Effector memory CD4-positive, alpha-beta T cell (primary cell): ENCODE results near the gene PLSCR3.
"Not testable (repeated sequence)": the region's sequence is repeated elsewhere in the genome, so short reads cannot be mapped to it uniquely, and the experiment has no call there.

Source experiments
- DNase-seq, 3 donors: peaks; one replicate each; pipeline ENCODE4 v3.0.0-alpha.2; 2020
- H3K27ac ChIP-seq: 2 replicates; pipeline ENCODE4 v1.7.0; 2013; ENCODE audit warnings: mild to moderate bottlenecking, low read length, moderate library complexity; ENCODE audit not compliant: insufficient read depth, poor library complexity, severe bottlenecking
- H3K27me3 ChIP-seq: replicated peaks from 2 replicates; pipeline ENCODE4 v1.7.0; 2013; ENCODE audit warnings: mild to moderate bottlenecking, low read length; ENCODE audit not compliant: insufficient read depth, control insufficient read depth, poor library complexity, severe bottlenecking
- H3K36me3 ChIP-seq: 2 replicates; pipeline ENCODE4 v1.7.0; 2013; ENCODE audit warnings: mild to moderate bottlenecking, low read length, moderate library complexity; ENCODE audit not compliant: control insufficient read depth, insufficient read depth
- H3K4me1 ChIP-seq: 2 replicates; pipeline ENCODE4 v1.7.0; 2013; ENCODE audit warnings: low read length, mild to moderate bottlenecking; ENCODE audit not compliant: control insufficient read depth, insufficient read depth, poor library complexity, severe bottlenecking
- H3K4me3 ChIP-seq: 2 replicates; pipeline ENCODE4 v1.7.0; 2013; ENCODE audit warnings: low read length, low read depth, mild to moderate bottlenecking; ENCODE audit not compliant: insufficient read depth, poor library complexity, severe bottlenecking
- H3K9me3 ChIP-seq: 2 replicates; pipeline ENCODE4 v1.7.0; 2013; ENCODE audit warnings: mild to moderate bottlenecking, low read length, moderate library complexity; ENCODE audit not compliant: control insufficient read depth

Gene PLSCR3

DNA sequence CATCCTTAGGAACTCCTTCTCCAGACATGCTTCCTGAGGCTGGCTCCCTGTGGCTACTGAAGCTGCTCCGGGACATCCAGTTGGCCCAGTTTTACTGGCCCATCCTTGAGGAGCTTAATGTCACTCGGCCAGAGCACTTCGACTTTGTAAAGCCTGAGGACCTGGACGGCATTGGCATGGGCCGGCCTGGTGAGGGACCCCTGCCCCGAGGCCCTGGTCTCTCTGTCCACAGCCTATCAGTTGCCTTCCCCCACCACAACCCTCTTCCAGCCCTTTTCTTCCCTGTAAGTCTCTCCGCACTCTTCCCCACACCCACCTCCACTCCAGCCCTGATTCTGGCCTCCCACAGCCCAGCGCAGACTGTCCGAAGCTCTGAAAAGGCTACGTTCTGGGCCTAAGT lies 11.4 kb downstream of the PLSCR3 start:
- H3K4me1 ChIP-seq, result peaks cover 15% of the 10 kb centered on the region
- no peaks in the 10 kb centered on the region for H3K9me3 ChIP-seq
- no peak overlapping the region for H3K27ac ChIP-seq
- H3K4me3 ChIP-seq, result no peak overlapping the region
- peaks cover 6% of the 10 kb centered on the region for H3K36me3 ChIP-seq
- no peak for DNase-seq
- H3K27me3 ChIP-seq, result peaks cover 10% of the 10 kb centered on the region

DNA sequence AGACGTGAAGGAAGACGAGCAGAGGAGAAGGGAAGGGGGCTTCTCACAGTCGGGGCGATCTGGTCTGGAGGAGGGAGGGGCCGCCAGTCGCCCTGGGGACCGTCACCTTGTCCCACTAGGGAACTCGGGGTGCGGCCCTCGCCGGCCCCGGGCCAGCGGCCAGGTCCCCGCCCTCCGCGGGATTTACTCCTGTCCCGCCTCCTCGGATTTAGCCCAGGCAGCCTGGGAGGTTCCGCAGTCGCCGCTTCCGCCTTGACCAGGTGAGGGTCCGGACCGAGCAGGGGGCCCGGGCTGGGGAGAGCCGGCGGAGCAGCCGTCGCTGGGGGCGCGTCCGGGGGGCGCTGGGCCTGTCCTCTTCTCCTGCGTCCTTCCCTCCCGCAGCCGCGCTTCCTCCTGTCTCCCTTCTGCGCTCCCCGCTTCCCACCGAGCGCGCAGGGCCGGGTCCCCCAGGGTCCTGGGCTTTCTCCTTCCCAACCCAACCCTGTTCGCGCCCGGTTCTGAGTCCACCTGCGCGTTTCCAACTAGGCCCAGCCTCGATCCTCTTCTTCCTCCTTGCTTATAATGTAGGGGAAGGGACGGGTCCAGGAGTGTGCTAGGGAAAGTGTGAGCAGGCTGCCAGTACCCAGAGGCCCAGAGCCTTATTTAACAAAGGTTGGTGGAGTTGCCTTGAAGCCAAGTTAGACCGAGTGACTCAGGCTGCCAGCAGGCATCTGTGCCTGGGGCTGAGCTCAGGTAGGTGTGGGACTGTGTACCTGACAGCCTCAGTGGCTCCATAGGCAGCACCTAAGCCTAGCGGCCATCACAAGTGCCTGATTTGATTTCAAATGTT lies 13.3 kb downstream of the PLSCR3 start, which contains the start of gene TNK1:
Gene TNK1 (plus strand): TSS at position 235 of the 829 bp plus-strand sequence. CDS start 1,838 bp downstream, outside the sequence.
- no peaks in the 10 kb centered on the region for H3K9me3 ChIP-seq
- H3K27ac ChIP-seq, result no peak within 1 kb of the TSS
- peaks cover 10% of the 10 kb centered on the region for H3K27me3 ChIP-seq
- DNase-seq, result no peak
- H3K4me3 ChIP-seq, result no peak within 1 kb of the TSS
- no peaks in the 10 kb centered on the region for H3K36me3 ChIP-seq
- peaks cover 15% of the 10 kb centered on the region for H3K4me1 ChIP-seq

DNA sequence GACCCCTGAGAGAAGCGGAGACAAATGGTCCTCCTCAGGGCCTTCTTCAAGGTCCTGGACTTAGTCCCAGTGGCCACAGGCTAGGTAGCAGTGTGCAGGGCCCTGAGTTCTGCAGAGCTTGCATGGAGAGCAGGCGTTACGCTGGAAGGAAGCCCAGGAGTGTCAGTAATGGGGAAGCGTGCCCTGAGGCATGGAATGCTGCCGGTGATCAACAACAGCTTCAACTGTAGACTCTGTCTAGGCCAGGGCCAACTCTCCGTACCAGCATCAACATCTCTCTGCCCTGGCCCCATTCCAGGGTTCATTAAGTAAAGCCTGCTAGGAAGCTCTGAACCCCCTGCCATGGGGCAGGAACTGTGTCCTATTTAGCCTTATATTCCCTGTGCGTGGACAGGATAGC lies 14.0 kb downstream of the PLSCR3 start:
- no peaks in the 10 kb centered on the region for H3K36me3 ChIP-seq
- DNase-seq, result no peak
- H3K4me3 ChIP-seq, result no peak overlapping the region
- H3K27me3 ChIP-seq, result peaks cover 10% of the 10 kb centered on the region
- no peaks in the 10 kb centered on the region for H3K9me3 ChIP-seq
- no peak overlapping the region for H3K27ac ChIP-seq
- H3K4me1 ChIP-seq, result peaks cover 15% of the 10 kb centered on the region

- Histone ChIP-seq H3K4me1 (peaks cover 8% of the 10 kb centered on the region), H3K4me3 (no peak overlapping the region), H3K36me3 (no peaks in the 10 kb centered on the region), H3K27ac (no peak overlapping the region), H3K27me3 (peaks cover 10% of the 10 kb centered on the region), H3K9me3 (no peaks in the 10 kb centered on the region)
- no peak for DNase-seq
These were observed 15.2 kb downstream of the PLSCR3 start for GRCh38 chr17:7379134-7379533.

GRCh38 chr17:7374353-7374752 lies 20.0 kb downstream of the PLSCR3 start:
- DNase-seq, result no peak
- Histone ChIP-seq H3K4me1 (no peaks in the 10 kb centered on the region), H3K27me3 (no peaks in the 10 kb centered on the region), H3K4me3 (no peak overlapping the region), H3K9me3 (no peaks in the 10 kb centered on the region), H3K36me3 (no peaks in the 10 kb centered on the region), H3K27ac (no peak overlapping the region)

GRCh38 chr17:7370853-7371252 lies 23.5 kb downstream of the PLSCR3 start:
- H3K27me3 ChIP-seq, result no peaks in the 10 kb centered on the region
- no peak for DNase-seq
- H3K4me1 ChIP-seq, result no peaks in the 10 kb centered on the region
- H3K4me3 ChIP-seq, result no peak overlapping the region
- H3K27ac ChIP-seq, result no peak overlapping the region
- no peaks in the 10 kb centered on the region for H3K36me3 ChIP-seq
- no peaks in the 10 kb centered on the region for H3K9me3 ChIP-seq

DNA sequence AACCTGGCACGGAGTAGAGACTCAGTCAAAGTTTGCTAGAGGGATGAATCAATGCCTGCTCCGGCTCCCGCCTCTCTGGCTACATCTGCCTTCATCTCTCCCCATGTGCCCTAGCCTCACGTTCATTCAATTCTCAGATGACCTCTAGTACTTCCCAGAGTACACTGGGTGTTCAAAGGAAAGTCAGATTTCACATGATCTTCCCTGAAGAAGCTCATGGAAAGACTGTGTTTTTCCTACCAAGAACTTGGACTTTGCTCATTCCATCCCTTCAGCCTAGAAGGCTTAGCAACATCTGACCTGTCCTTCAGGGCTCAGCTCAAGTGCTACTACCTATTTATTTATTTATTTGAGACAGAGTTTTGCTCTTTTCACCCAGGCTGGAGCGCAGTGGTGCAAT lies 24.5 kb downstream of the PLSCR3 start:
- Histone ChIP-seq H3K36me3 (no peaks in the 10 kb centered on the region), H3K4me3 (no peak overlapping the region), H3K9me3 (no peaks in the 10 kb centered on the region), H3K27ac (no peak overlapping the region), H3K4me1 (no peaks in the 10 kb centered on the region), H3K27me3 (no peaks in the 10 kb centered on the region)
- no peak for DNase-seq

- H3K36me3 ChIP-seq, H3K9me3 ChIP-seq, H3K27me3 ChIP-seq, DNase-seq, H3K4me1 ChIP-seq, H3K27ac ChIP-seq, H3K4me3 ChIP-seq: not testable (repeated sequence)
These were observed 25.7 kb downstream of the PLSCR3 start for GRCh38 chr17:7368599-7368994.

GRCh38 chr17:7367918-7368598 lies 26.3 kb downstream of the PLSCR3 start:
- H3K4me1 ChIP-seq, result no peaks in the 10 kb centered on the region
- H3K27ac ChIP-seq, result no peak overlapping the region
- no peak overlapping the region for H3K4me3 ChIP-seq
- no peaks in the 10 kb centered on the region for H3K36me3 ChIP-seq
- no peaks in the 10 kb centered on the region for H3K9me3 ChIP-seq
- no peaks in the 10 kb centered on the region for H3K27me3 ChIP-seq
- no peak for DNase-seq

DNA sequence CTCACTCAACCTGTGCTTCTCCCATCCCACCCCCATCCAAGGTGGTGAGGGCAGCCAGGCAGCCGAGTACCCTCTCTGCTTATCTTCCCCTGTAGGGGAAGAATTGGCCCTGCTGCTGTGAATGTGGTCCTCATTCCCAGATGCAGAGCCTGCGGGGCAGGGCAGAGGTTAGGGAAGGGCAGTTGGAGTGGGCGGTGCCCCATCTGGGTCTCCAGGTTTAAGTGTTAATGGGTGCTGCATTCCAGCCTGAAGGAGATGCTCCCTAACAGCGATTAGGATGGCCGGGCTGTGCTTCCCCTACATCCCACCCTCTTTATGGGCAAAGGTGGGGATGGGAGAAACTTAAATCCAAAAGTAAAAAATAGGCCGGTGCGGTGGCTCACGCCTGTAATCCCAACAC lies 27.2 kb downstream of the PLSCR3 start:
- Histone ChIP-seq H3K27me3 (no peaks in the 10 kb centered on the region), H3K9me3 (no peaks in the 10 kb centered on the region), H3K36me3 (no peaks in the 10 kb centered on the region), H3K4me3 (no peak overlapping the region), H3K27ac (no peak overlapping the region), H3K4me1 (no peaks in the 10 kb centered on the region)
- DNase-seq, result no peak
